Measurements from ENCODE around the gene INVS.
"Not testable (repeated sequence)": the region's sequence is repeated elsewhere in the genome, so short reads cannot be mapped to it uniquely, and the experiment has no call there.

The INVS gene

GRCh38 chr9:100125910-100126309 lies 26.9 kb downstream of the INVS start:
- no peak for DNase-seq

GRCh38 chr9:100126423-100126822 lies 27.4 kb downstream of the INVS start:
- no peak for DNase-seq

GRCh38 chr9:100129772-100130171 lies 30.7 kb downstream of the INVS start:
- no peak for DNase-seq

- no peak for DNase-seq
Measured at GRCh38 chr9:100131216-100131615, 32.2 kb downstream of the INVS start.

GRCh38 chr9:100131875-100132430 lies 32.9 kb downstream of the INVS start:
- DNase-seq, result no peak

- DNase-seq, result no peak
Measured at GRCh38 chr9:100134731-100135130, 35.7 kb downstream of the INVS start.

- DNase-seq, result not testable (repeated sequence)
Measured at GRCh38 chr9:100136799-100137198, 37.8 kb downstream of the INVS start.

- DNase-seq, result not testable (repeated sequence)
Measured at GRCh38 chr9:100140303-100140702, 41.3 kb downstream of the INVS start.

GRCh38 chr9:100141862-100142261 lies 42.8 kb downstream of the INVS start:
- not testable (repeated sequence) for DNase-seq

GRCh38 chr9:100145167-100145934 lies 46.3 kb downstream of the INVS start:
- DNase-seq, result not testable (repeated sequence)

GRCh38 chr9:100145976-100146375 lies 46.9 kb downstream of the INVS start:
- DNase-seq, result not testable (repeated sequence)

- no peak for DNase-seq
Measured at GRCh38 chr9:100150214-100150613, 51.2 kb downstream of the INVS start.

GRCh38 chr9:100160021-100160420 lies 61.0 kb downstream of the INVS start:
- DNase-seq, result no peak

GRCh38 chr9:100167176-100167575 lies 68.1 kb downstream of the INVS start:
- no peak for DNase-seq

- DNase-seq, result no peak
Measured at GRCh38 chr9:100167915-100168654, 69.0 kb downstream of the INVS start.

- no peak for DNase-seq
Measured at GRCh38 chr9:100170085-100170484, 71.0 kb downstream of the INVS start.

- DNase-seq, result no peak
Measured at GRCh38 chr9:100170556-100170955, 71.5 kb downstream of the INVS start.

GRCh38 chr9:100186356-100186755 lies 87.3 kb downstream of the INVS start:
- no peak for DNase-seq

GRCh38 chr9:100190339-100190738 lies 91.3 kb downstream of the INVS start:
- DNase-seq, result no peak

- no peak for DNase-seq
Measured at GRCh38 chr9:100191264-100191663, 92.2 kb downstream of the INVS start.

GRCh38 chr9:100193078-100193477 lies 94.0 kb downstream of the INVS start:
- DNase-seq, result no peak

- no peak for DNase-seq
Measured at GRCh38 chr9:100196215-100196614, 97.2 kb downstream of the INVS start.

- no peak for DNase-seq
Measured at GRCh38 chr9:100196828-100197227, 97.8 kb downstream of the INVS start.

- no peak for DNase-seq
Measured at GRCh38 chr9:100197553-100197952, 98.5 kb downstream of the INVS start.
